HCT116 (cell line): ENCODE data around the gene EHD4. TPM values are rescaled to one million over a fixed set of nuclear protein-coding genes. Genes with fewer than 3 reads are reported as not detected.

Source experiments
- ATAC-seq: fragments of 200-7000 bp; cut with Tn5 transposase; 2 replicates; pipeline ENCODE4 v1.9.1; 2020; ENCODE audit warnings: mild to moderate bottlenecking, moderate library complexity
- BruUV-seq: library from RNA; stranded (reverse); fragments of 400-500 nt; replicated peaks from 2 replicates; lab custom pipeline; 2021; lab: Mats Ljungman, UMichigan
- CTCF ChIA-PET: fragments of 300-600 bp; sonication (Branson Sonifier 250); formaldehyde crosslinking; loops from one replicate; lab custom pipeline; 2021; ENCODE audit warnings: antibody characterized with exemption; lab: Charles Lee
- POLR2A ChIA-PET: fragments of 300-600, 350-600 bp; sonication (Branson Sonifier 250); formaldehyde crosslinking; loops from one replicate; lab custom pipeline; 2021; ENCODE audit warnings: antibody characterized with exemption; lab: Charles Lee
- RAD21 ChIA-PET, 2 experiments: fragments of 300-600 bp; sonication (Branson Sonifier 250); formaldehyde crosslinking; loops; one replicate each; lab custom pipeline; 2023; ENCODE audit warnings: low total read pairs in 2 of 2; ENCODE audit not compliant: uncharacterized antibody in 2 of 2, unreplicated experiment in 2 of 2, low non-redundant PET in 1 of 2; lab: Charles Lee
- DNase-seq: peaks from one replicate; pipeline ENCODE4 v3.0.0-alpha.2; 2010; ENCODE audit warnings: low read depth, low spot score
- H2AFZ ChIP-seq: fragments of 200-600 bp; shearing (Covaris generic), sonication (generic); 2 replicates; pipeline ENCODE4 v1.6.1; 2017; ENCODE audit warnings: low read depth, mixed run types, mixed read lengths, antibody characterized with exemption, low read length; ENCODE audit not compliant: poor library complexity, severe bottlenecking
- H3K27ac ChIP-seq: 2 replicates; pipeline ENCODE4 v1.5.1; 2012; ENCODE audit warnings: low read depth, low read length
- H3K27me3 ChIP-seq: fragments of 200-600 bp; sonication (generic); 2 replicates; pipeline ENCODE4 v1.6.1; 2016; ENCODE audit warnings: mixed run types, low read length, mixed read lengths; ENCODE audit not compliant: insufficient read depth
- H3K36me3 ChIP-seq, 2 experiments: fragments of 200-500 bp in 1 of 2; fragments of 200-600 bp in 1 of 2; sonication (Bioruptor generic) in 1 of 2; sonication (generic) in 1 of 2; 2 replicates each; pipeline versions ENCODE4 v1.5.1 to v1.6.1; 2014 to 2016; ENCODE audit warnings: low read length in 2 of 2, inconsistent platforms in 1 of 2, mixed read lengths in 1 of 2, mixed run types in 1 of 2; ENCODE audit not compliant: insufficient read depth in 2 of 2, control insufficient read depth in 1 of 2
- H3K4me1 ChIP-seq, 2 experiments: fragments of 200-600 bp in 1 of 2; sonication (generic) in 1 of 2; 2 replicates each; pipeline versions ENCODE4 v1.5.1 to v1.6.1; 2012 to 2017; ENCODE audit warnings: low read length in 2 of 2, inconsistent platforms in 1 of 2, mild to moderate bottlenecking in 1 of 2, mixed read lengths in 1 of 2, mixed run types in 1 of 2, moderate library complexity in 1 of 2; ENCODE audit not compliant: insufficient read depth in 2 of 2, control insufficient read depth in 1 of 2
- H3K4me2 ChIP-seq: fragments of 200-600 bp; sonication (generic); 2 replicates; pipeline ENCODE4 v1.6.1; 2017; ENCODE audit warnings: mixed run types, low read length, mixed read lengths
- H3K4me3 ChIP-seq, 2 experiments: fragments of 200-600 bp in 1 of 2; sonication (generic) in 1 of 2; replicated peaks in 1 of 2; 2 replicates each; pipeline ENCODE4 v1.5.1; 2011 to 2016; ENCODE audit warnings: low read length in 2 of 2, control low read depth in 1 of 2, low read depth in 1 of 2, mild to moderate bottlenecking in 1 of 2, mixed read lengths in 1 of 2, mixed run types in 1 of 2
- H3K79me2 ChIP-seq: fragments of 200-600 bp; sonication (generic); 2 replicates; pipeline ENCODE4 v1.6.1; 2017; ENCODE audit warnings: mild to moderate bottlenecking, mixed run types, low read length, moderate library complexity, mixed read lengths; ENCODE audit not compliant: insufficient read depth
- H3K9ac ChIP-seq: fragments of 200-600 bp; sonication (generic); 2 replicates; pipeline ENCODE4 v1.6.1; 2016; ENCODE audit warnings: low read length, mixed read lengths
- H3K9me2 ChIP-seq: fragments of 200-600 bp; sonication (generic), shearing (Covaris generic); 2 replicates; pipeline ENCODE4 v1.6.1; 2017; ENCODE audit warnings: mixed run types, mild to moderate bottlenecking, moderate library complexity; ENCODE audit not compliant: insufficient read depth
- H3K9me3 ChIP-seq, 2 experiments: fragments of 200-500 bp in 1 of 2; fragments of 200-600 bp in 1 of 2; sonication (Bioruptor generic) in 1 of 2; sonication (generic) in 1 of 2; 2 replicates each; pipeline ENCODE4 v1.6.1; 2014 to 2017; ENCODE audit warnings: low read length in 2 of 2, mixed read lengths in 2 of 2, inconsistent platforms in 1 of 2, low read depth in 1 of 2, mild to moderate bottlenecking in 1 of 2, mixed run types in 1 of 2, moderate library complexity in 1 of 2; ENCODE audit not compliant: control insufficient read depth in 1 of 2, insufficient read depth in 1 of 2
- H4K20me1 ChIP-seq: fragments of 200-600 bp; sonication (generic), shearing (Covaris generic); 2 replicates; pipeline ENCODE4 v1.6.1; 2017; ENCODE audit warnings: mixed run types, mild to moderate bottlenecking, moderate library complexity; ENCODE audit not compliant: insufficient read depth
- CEBPB ChIP-seq: IDR thresholded peaks from 2 replicates; pipeline ENCODE4 v1.6.1; 2012; ENCODE audit warnings: low read depth
- CTCF ChIP-seq, 3 experiments: fragments of 200-600 bp in 1 of 3; sonication (generic) in 1 of 3; IDR thresholded peaks in 2 of 3; conservative IDR thresholded peaks in 1 of 3; 2 replicates each; pipeline ENCODE4 v1.5.1; 2012 to 2017; ENCODE audit warnings: low read depth in 2 of 3, low read length in 2 of 3, antibody characterized with exemption in 1 of 3, borderline replicate concordance in 1 of 3, control low read depth in 1 of 3, mild to moderate bottlenecking in 1 of 3, mixed read lengths in 1 of 3, mixed run types in 1 of 3, moderate library complexity in 1 of 3; ENCODE audit not compliant: insufficient read depth in 1 of 3
- EZH2 ChIP-seq: fragments of 200-600 bp; sonication (generic); IDR thresholded peaks from 2 replicates; pipeline ENCODE4 v1.6.1; 2017; ENCODE audit warnings: antibody characterized with exemption, mixed run types
- FOSL1 ChIP-seq: IDR thresholded peaks from 2 replicates; pipeline ENCODE4 v1.6.1; 2012; ENCODE audit warnings: low read depth
- JUND ChIP-seq: IDR thresholded peaks from 2 replicates; pipeline ENCODE4 v1.6.1; 2012
- SRF ChIP-seq: IDR thresholded peaks from 2 replicates; pipeline ENCODE4 v1.6.1; 2012; ENCODE audit warnings: low read depth
- intact Hi-C: fragments of 100-400 bp; cut with micrococcal nuclease; formaldehyde crosslinking; loops from 2 replicates; pipeline ENCODE4 v1.10.0; 2022
- total RNA-seq: library from RNA; stranded (reverse); gene quantifications from one replicate; pipeline ENCODE4 v1.2.1, GENCODE V29; 2021; ENCODE audit not compliant: unreplicated experiment

Gene EHD4
- total RNA-seq, 1 experiment from 2014 or later, result 28.0 TPM

GRCh38 chr15:41905036-41905793, 67.1 kb downstream of the EHD4 start:
- ATAC-seq, result no peak
- no peaks in the 10 kb centered on the region for H3K27me3 ChIP-seq
- no peak for DNase-seq
- no peak for TF ChIP-seq EZH2
- no peak for TF ChIP-seq FOSL1
- TF ChIP-seq SRF, result no peak
- TF ChIP-seq CTCF (IDR thresholded peaks at IDR 0.05 in 2 of 3, conservative IDR thresholded peaks at IDR 0.05 in 1 of 3; ENCODE audit: borderline replicate concordance in 1 of 3, insufficient read depth in 1 of 3, low read depth in 2 of 3, low read length in 2 of 3), result no peak
- TF ChIP-seq JUND, result no peak
- TF ChIP-seq CEBPB, result no peak
- ChIA-PET CTCF (interaction anchor here (0.6 to 2.4 kb wide), 19 partner anchors 9 to 439 kb away, joined by 3 to 52 read pairs (median 4); partner anchors contain the start of genes EHD4, MAPKBP1 and SPTBN5), POLR2A (interaction anchor here (1.3 kb wide), 1 partner anchor 131 kb away, joined by 4 read pairs; the partner anchor contains the start of gene MAPKBP1), RAD21 (interaction anchor here (0.6 to 1.5 kb wide), 5 partner anchors 10 to 302 kb away, joined by 3 to 16 read pairs (median 4); partner anchors contain the start of gene MAPKBP1 (in 1 of the 2))
- no peak overlapping the region for H3K27ac ChIP-seq
- intact Hi-C loops, result loop anchor here (2.0 to 10.0 kb wide), 2 partner anchors 130 to 300 kb away; partner anchors contain the start of gene MAPKBP1
- no peaks in the 10 kb centered on the region for H4K20me1 ChIP-seq
- H3K4me1 ChIP-seq, result no peaks in the 10 kb centered on the region
- peaks cover 11 to 12% of the 10 kb centered on the region in 2 experiments; a peak in 2 of 4 replicates for H3K36me3 ChIP-seq
- no peak overlapping the region for H3K4me3 ChIP-seq
- H2AFZ ChIP-seq, result no peak overlapping the region
- no TSS peak for BruUV-seq
- no peaks in the 10 kb centered on the region for H3K9me3 ChIP-seq
- no peaks in the 10 kb centered on the region for H3K79me2 ChIP-seq
- no peak overlapping the region for H3K4me2 ChIP-seq
- no peaks in the 10 kb centered on the region for H3K9me2 ChIP-seq
- no peak overlapping the region for H3K9ac ChIP-seq
